GM12875 (cell line): Measurements from ENCODE around the gene NOD1.
"Not testable (repeated sequence)": the region's sequence is repeated elsewhere in the genome, so short reads cannot be mapped to it uniquely, and the experiment has no call there.

ENCODE experiments used
- H3K4me3 ChIP-seq: one replicate; pipeline ENCODE4 v1.5.1; 2011; ENCODE audit warnings: low read depth, low read length, control low read depth
- TF ChIP-seq, protein P1 (sequence below): IDR thresholded peaks from 2 replicates; pipeline ENCODE4 v1.5.1; 2011; ENCODE audit warnings: low read depth, mild to moderate bottlenecking, control low read depth, inconsistent platforms, low read length, moderate library complexity, borderline replicate concordance; ENCODE audit not compliant: insufficient read depth

The NOD1 gene

DNA sequence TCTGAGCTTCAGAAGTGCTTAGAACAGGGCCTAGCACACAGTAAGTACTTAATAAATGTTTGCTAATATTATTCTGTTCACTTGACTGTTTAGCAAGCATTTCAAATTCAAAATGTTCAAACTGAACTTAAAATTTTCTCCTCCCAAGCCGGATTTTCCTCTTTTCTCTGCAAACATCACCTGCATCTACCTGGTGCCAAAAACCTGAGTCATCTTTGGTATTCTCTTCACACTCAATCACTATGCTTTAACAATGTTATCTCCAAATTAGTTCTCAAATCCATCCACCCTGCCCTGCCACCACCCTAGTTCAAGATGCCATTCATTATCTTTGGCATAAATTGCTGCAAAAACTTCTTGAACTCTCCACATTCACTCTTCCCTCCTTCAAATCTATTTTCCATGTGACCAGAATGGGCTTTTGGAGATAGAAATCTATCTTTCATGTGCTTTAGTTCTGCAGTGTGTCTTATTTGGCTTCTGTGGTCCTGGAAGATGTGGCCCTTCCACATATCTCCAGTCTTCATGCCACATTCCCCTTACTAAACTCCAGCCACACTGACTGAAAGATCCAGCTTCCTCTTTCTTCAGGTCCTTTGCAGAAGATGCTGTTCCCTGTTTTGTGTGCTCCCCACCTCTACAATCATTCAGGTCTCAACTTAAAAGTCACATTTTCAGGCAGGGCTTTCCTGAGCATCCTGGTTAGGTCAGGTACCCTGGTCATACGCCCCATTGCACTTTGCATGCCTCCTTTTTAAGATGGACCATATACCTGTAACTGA, 24.1 kb upstream of the NOD1 start:
- no peak overlapping the region for H3K4me3 ChIP-seq
- TF ChIP-seq, protein P1, sequence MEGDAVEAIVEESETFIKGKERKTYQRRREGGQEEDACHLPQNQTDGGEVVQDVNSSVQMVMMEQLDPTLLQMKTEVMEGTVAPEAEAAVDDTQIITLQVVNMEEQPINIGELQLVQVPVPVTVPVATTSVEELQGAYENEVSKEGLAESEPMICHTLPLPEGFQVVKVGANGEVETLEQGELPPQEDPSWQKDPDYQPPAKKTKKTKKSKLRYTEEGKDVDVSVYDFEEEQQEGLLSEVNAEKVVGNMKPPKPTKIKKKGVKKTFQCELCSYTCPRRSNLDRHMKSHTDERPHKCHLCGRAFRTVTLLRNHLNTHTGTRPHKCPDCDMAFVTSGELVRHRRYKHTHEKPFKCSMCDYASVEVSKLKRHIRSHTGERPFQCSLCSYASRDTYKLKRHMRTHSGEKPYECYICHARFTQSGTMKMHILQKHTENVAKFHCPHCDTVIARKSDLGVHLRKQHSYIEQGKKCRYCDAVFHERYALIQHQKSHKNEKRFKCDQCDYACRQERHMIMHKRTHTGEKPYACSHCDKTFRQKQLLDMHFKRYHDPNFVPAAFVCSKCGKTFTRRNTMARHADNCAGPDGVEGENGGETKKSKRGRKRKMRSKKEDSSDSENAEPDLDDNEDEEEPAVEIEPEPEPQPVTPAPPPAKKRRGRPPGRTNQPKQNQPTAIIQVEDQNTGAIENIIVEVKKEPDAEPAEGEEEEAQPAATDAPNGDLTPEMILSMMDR = no peak

DNA sequence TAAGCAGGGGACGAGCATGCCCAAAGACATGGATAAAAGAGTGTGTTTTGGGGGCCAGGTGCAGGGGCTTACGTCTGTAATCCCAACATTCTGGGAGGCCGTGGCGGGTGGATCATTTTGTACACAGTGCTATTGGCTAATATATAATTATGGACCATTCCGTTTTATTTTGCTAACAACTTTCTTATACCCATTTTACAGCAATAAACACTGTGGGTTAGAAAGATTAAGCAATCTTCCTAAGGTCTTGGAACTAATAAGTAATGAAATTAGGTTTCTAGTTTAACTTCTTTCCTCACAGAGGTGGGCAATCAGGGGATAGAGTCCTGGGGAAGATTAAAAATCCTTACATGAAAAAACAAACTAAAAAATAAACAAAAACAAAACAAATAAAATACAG, 22.7 kb upstream of the NOD1 start:
- TF ChIP-seq, protein P1 = no peak
- H3K4me3 ChIP-seq = no peak overlapping the region

DNA sequence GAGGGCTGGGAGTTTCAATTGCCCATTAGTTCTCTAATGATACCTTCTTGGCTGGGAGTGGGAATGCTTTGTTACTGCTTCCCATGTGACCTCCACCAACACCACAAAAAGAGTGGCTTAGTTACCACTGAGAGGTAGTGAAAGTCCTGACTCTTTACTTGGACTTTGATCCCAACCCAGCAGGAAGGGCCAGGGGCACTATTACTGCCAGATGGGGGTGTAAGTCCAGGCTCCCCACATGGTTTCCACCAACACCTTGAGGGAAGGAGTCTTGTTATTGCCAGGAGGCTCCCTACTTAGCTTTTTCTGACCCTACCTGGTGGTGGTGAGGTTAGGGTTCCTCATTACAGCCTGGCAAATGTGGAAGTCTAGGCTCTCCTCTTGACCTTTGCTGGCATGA, 14.6 kb upstream of the NOD1 start:
- H3K4me3 ChIP-seq = no peak overlapping the region
- TF ChIP-seq, protein P1 = no peak

DNA sequence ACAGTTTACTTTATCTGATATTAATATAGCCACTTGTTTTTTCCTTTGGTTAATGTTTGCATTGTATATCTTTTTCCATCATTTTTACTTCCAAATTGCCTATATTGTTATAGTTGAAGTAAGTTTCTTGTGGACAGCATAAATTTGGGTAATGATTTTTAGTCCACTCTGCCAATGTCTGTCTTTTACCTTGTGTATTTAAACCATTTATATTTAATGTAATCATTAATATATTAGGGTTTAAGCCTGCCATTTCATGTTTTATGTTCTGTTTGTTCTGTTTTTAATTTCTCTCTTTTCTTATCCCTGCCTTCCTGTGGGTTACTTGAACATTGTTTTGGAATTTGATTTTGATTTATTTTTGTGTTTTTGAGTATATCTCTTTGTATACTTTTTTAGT, 12.8 kb upstream of the NOD1 start:
- TF ChIP-seq, protein P1 = no peak
- no peak overlapping the region for H3K4me3 ChIP-seq

DNA sequence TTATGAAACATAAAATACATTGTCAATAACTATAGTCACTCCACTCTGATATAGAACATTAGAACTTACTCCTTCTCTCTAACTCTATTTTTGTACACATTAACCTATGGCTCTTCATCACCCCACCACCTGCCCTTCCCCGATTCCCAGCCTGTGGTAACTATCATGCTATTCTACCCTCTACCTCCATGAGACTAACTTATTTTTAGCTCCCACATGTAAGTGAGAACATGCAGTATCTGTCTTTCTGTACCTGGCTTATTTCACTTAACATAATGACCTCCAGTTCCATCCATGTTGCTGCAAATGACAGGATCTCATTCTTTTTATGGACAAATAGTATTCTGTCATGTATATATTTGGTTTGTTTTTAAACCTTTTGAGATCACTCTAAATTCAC, 8.8 kb upstream of the NOD1 start:
- no peak overlapping the region for H3K4me3 ChIP-seq
- TF ChIP-seq, protein P1 = no peak

- no peak overlapping the region for H3K4me3 ChIP-seq
- TF ChIP-seq, protein P1 = no peak
Observed at GRCh38 chr7:30485667-30486066, 7.1 kb upstream of the NOD1 start.

DNA sequence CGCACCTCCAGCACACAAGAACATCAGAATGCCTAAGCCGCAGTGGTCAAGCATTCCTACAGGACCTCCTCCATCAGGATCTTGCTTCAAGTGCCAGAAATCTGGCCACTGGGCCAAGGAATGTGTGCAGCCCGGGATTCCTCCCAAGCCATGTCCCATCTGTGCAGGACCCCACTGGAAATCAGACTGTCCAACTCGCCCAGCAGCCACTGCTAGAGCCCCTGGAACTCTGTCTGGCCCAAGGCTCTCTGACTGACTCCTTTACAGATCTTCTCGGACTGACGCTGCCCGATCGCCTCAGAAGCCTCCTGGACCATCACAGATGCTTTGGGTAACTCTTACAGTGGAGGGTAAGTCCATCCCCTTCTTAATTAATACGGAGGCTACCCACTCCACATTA, 2.8 kb upstream of the NOD1 start:
- not testable (repeated sequence) for H3K4me3 ChIP-seq
